Small intestine (tissue), 7 donors: ENCODE data around the gene CCDC18. TPM values are rescaled to one million over a fixed set of nuclear protein-coding genes. Genes with fewer than 3 reads are reported as not detected.
A peak's percentile ranks its signal among the peaks of the same experiment; 100 is the strongest.

Experiments
- DNase-seq, 2 donors: peaks; one replicate each; pipeline versions ENCODE4 v3.0.0 to v3.0.0-alpha.2; 2013
- FAIRE-seq: peaks from 2 replicates; lab custom pipeline; 2012; peaks lifted over from hg19 to GRCh38; lab: Jason Lieb, UNC
- H3K27ac ChIP-seq, 3 donors: one replicate each; pipeline ENCODE4 v1.5.1; 2013; ENCODE audit warnings: low read length in 2 of 3, mild to moderate bottlenecking in 2 of 3, control low read depth in 1 of 3, inconsistent platforms in 1 of 3, low read depth in 1 of 3, moderate library complexity in 1 of 3
- H3K27me3 ChIP-seq, 3 donors: one replicate each; pipeline ENCODE4 v1.6.1; 2013; ENCODE audit warnings: low read length in 3 of 3, inconsistent platforms in 1 of 3; ENCODE audit not compliant: control insufficient read depth in 3 of 3, insufficient read depth in 3 of 3
- H3K36me3 ChIP-seq, 3 donors: one replicate each; pipeline ENCODE4 v1.6.1; 2013; ENCODE audit warnings: low read length in 3 of 3, inconsistent platforms in 1 of 3, low read depth in 1 of 3, mild to moderate bottlenecking in 1 of 3, moderate library complexity in 1 of 3; ENCODE audit not compliant: control insufficient read depth in 3 of 3, insufficient read depth in 2 of 3
- H3K4me1 ChIP-seq, 3 donors: one replicate each; pipeline ENCODE4 v1.6.1; 2013; ENCODE audit warnings: low read length in 2 of 3, inconsistent platforms in 1 of 3, low read depth in 1 of 3, mild to moderate bottlenecking in 1 of 3, moderate library complexity in 1 of 3; ENCODE audit not compliant: control insufficient read depth in 3 of 3, insufficient read depth in 2 of 3
- H3K4me3 ChIP-seq, 3 donors: one replicate each; pipeline ENCODE4 v1.5.1; 2013; ENCODE audit warnings: low read length in 3 of 3, control low read depth in 1 of 3, inconsistent platforms in 1 of 3, low read depth in 1 of 3, mild to moderate bottlenecking in 1 of 3, moderate library complexity in 1 of 3
- H3K9me3 ChIP-seq, 2 donors: one replicate each; pipeline ENCODE4 v1.6.1; 2013; ENCODE audit warnings: low read depth in 1 of 2, low read length in 1 of 2; ENCODE audit not compliant: control insufficient read depth in 2 of 2, insufficient read depth in 1 of 2
- WGBS, 3 donors: extraction: QIAGEN DNeasy Blood & Tissue Kit; methylation state at CpG; one replicate each; pipeline ENCODE4 v1.1.7; 2013; 5-methylcytosine and 5-hydroxymethylcytosine counted together
- polyA plus RNA-seq, 4 donors: library from polyadenylated mRNA; stranded (reverse) in 3 of 4; unstranded in 1 of 4; fragments of 200-250 nt in 3 of 4; fragments of 120-200 nt in 1 of 4; gene quantifications; one replicate each; pipeline versions ENCODE4 v1.2.1 to v1.2.3, GENCODE V29; 2013
- donor health status: healthy with polysubstance abuse.
- donor health status: control.
- donor health status: control.
- donor health status: Bipolar disorder and iron deficiency.
- donor health status: healthy.

The CCDC18 gene
- polyA plus RNA-seq, 4 donors = 1.4 to 6.4 (median 4.3) TPM

DNA sequence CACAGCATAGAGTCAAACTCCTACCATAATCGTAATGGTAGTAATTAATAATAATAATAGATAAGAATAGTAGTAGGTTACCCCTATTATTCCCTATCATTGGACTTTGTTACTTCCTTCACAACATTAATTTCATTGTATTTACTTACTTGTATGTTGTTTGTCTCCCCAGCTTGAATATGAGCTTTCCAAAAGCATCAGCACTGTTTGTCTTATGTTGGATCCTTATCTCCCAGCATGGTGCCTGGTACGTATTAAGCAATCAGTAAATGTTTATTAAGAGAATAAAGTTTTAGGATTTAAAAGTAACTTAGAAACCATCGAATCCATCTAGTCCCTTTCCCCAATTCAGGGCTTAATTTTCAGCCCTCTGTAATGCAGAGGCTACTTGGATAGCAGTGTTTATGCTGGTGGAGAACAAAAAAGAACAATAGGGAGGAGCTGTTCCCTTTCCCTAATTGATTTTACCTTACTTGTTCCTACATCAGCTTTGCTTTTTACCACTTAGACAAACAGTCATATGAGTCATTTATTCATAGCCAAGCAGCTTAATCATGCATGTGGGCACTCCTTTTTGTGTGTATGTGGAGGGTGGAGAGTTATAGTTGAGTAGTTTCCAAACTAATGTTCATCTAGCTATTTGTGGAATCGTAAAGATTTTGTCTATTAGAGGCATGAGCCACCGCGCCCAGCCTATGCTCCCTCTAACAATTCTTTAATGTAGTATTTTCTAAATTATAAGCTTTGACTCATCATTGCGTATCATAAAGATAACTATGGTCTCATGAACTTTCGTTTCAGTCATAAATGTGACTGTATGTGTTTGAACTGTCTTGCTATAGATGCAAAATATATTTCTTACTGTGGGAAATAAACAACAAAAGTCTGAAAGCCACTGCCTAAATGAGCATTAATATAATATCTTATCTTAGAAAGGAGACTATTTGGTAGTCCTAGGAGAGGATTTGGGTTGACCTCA lies 144.3 kb downstream of the CCDC18 start:
- no peaks in the 10 kb centered on the region for H3K27me3 ChIP-seq
- H3K9me3 ChIP-seq = no peaks in the 10 kb centered on the region
- DNase-seq (peak; percentile 22 to 68), FAIRE-seq (no peak)
- H3K4me3 ChIP-seq = no peak overlapping the region
- no peaks in the 10 kb centered on the region for H3K36me3 ChIP-seq
- H3K4me1 ChIP-seq = peaks cover 0 to 2% (median 2%) of the 10 kb centered on the region in 3 donors
- peak overlapping the region in 2 of 3 donors; percentile 27 to 32 for H3K27ac ChIP-seq
- 11 to 58% (median 33%) methylated on average over 8 of the region's 8 CpGs for WGBS, 3 donors

Other genes starting within 250 kb of the CCDC18 start
- gene DIPK1A, start 219.3 kb upstream of the CCDC18 start, polyA plus RNA-seq = 10 to 100 TPM in 1 of 4 donors, 1 to 10 TPM in 3; 2.0 to 10.4 (median 3.8) TPM
- 10 to 100 TPM in 1 of 4 donors, 1 to 10 TPM in 3; 6.5 to 29.1 (median 9.2) TPM for gene MTF2, start 101.4 kb upstream of the CCDC18 start, polyA plus RNA-seq
- gene TMED5, start 311 bp upstream of the CCDC18 start, polyA plus RNA-seq = 10 to 100 TPM in 2 of 4 donors, 1 to 10 TPM in 2; 8.9 to 53.4 (median 18.1) TPM
- 10 to 100 TPM; 10.3 to 43.0 (median 16.0) TPM for gene DR1, start 165.2 kb downstream of the CCDC18 start, polyA plus RNA-seq